Right atrium auricular region (tissue), 2 donors: ENCODE data around the gene RAB1A. TPM values are rescaled to one million over a fixed set of nuclear protein-coding genes. Genes with fewer than 3 reads are reported as not detected.
A peak's percentile ranks its signal among the peaks of the same experiment; 100 is the strongest.
"Not testable (repeated sequence)": the region's sequence is repeated elsewhere in the genome, so short reads cannot be mapped to it uniquely, and the experiment has no call there.

Experiments used
- DNase-seq: peaks from one replicate; pipeline ENCODE4 v3.0.0-alpha.2; 2019; ENCODE audit warnings: low spot score
- H3K27ac ChIP-seq, 2 donors: fragments of 200-600 bp; sonication (generic); 1 replicate in 1 of 2; 2 replicates in 1 of 2; pipeline ENCODE4 v1.5.1; 2016 to 2019
- H3K27me3 ChIP-seq, 2 donors: fragments of 200-600 bp; sonication (generic); one replicate each; pipeline versions ENCODE4 v1.5.1 to v1.6.0; 2017 to 2019
- H3K36me3 ChIP-seq: fragments of 200-600 bp; sonication (generic); one replicate; pipeline ENCODE4 v1.5.1; 2016
- H3K4me1 ChIP-seq, 2 donors: fragments of 200-600 bp; sonication (generic); one replicate each; pipeline versions ENCODE4 v1.5.1 to v1.6.0; 2017 to 2019
- H3K4me3 ChIP-seq, 2 donors: fragments of 200-600 bp; sonication (generic); 1 replicate in 1 of 2; 2 replicates in 1 of 2; pipeline ENCODE4 v1.5.1; 2017 to 2019; ENCODE audit warnings: mild to moderate bottlenecking in 1 of 2, moderate library complexity in 1 of 2
- H3K9me3 ChIP-seq, 2 donors: fragments of 200-600 bp; sonication (generic); one replicate each; pipeline ENCODE4 v1.5.1; 2019
- total RNA-seq, 2 donors: library from RNA; depleted of rRNA; stranded (reverse); fragments of >200 nt; gene quantifications; one replicate each; pipeline ENCODE4 v1.1.0, GENCODE V29; 2016
- TF ChIP-seq, protein P1 (sequence below), 2 donors: fragments of 200-600 bp; sonication (generic); IDR thresholded peaks; one replicate each; pipeline ENCODE4 v1.5.1; 2019; ENCODE audit warnings: antibody characterized with exemption in 2 of 2

The RAB1A gene
- total RNA-seq, 2 donors from 2014 or later: 69.6 to 73.8 TPM

DNA sequence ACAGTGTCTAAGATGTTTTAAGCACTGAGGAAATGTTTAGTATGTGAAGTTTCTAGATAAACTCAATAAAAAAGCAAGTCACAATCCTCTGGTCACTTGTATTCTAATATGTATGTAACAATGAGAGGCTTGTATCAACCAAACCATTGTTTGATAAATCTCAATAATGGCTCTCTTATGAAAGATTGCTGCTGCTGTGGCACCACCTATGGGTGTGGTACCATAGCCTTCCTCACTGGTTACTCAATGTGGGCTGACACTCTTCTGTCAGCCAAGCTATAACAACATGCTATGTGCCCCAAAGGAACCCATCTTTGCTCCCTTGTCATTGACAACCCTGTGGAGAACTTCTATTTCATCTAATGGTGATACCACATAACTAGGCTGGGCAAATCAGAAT, 12.6 kb upstream of the RAB1A start:
- no peaks in the 10 kb centered on the region for H3K36me3 ChIP-seq
- DNase-seq: no peak

DNA sequence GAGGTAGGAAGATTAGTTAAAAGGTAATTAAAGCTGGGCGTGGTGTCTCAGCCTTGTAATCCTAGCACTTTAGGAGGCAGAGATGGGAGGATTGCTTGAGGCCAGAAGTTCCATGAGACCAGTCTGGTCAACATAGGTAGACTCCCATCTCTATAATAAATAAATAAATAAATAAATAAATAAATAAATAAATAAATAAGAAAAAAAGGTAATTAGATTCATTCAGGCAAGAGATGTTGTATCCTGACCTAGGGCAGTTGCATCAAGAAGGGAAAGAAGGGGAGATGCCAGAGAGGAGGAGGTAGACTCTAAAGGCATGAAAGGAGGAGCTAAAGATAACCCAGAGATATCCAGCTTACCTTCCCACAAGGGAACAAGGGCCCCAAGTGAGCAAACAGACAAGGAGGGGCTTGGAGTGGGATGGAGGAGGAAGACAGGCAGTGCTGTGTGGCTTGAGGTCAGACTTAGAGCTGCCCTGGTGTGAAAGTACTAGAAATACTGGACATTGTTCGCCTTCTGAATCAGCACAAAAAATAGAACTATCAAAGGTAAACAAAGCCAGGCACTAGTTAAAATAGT, 7.4 kb upstream of the RAB1A start:
- TF ChIP-seq, protein P1, sequence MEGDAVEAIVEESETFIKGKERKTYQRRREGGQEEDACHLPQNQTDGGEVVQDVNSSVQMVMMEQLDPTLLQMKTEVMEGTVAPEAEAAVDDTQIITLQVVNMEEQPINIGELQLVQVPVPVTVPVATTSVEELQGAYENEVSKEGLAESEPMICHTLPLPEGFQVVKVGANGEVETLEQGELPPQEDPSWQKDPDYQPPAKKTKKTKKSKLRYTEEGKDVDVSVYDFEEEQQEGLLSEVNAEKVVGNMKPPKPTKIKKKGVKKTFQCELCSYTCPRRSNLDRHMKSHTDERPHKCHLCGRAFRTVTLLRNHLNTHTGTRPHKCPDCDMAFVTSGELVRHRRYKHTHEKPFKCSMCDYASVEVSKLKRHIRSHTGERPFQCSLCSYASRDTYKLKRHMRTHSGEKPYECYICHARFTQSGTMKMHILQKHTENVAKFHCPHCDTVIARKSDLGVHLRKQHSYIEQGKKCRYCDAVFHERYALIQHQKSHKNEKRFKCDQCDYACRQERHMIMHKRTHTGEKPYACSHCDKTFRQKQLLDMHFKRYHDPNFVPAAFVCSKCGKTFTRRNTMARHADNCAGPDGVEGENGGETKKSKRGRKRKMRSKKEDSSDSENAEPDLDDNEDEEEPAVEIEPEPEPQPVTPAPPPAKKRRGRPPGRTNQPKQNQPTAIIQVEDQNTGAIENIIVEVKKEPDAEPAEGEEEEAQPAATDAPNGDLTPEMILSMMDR (IDR thresholded peaks at IDR 0.05): no peak
- Histone ChIP-seq H3K9me3 (no peaks in the 10 kb centered on the region), H3K36me3 (no peaks in the 10 kb centered on the region), H3K4me1 (no peaks in the 10 kb centered on the region), H3K4me3 (no peak overlapping the region), H3K27ac (no peak overlapping the region), H3K27me3 (no peaks in the 10 kb centered on the region)
- no peak for DNase-seq

More for the DNA sequence above, 12.6 kb upstream of the RAB1A start:
- Histone ChIP-seq H3K4me3 (no peak overlapping the region), H3K4me1 (no peaks in the 10 kb centered on the region), H3K27ac (no peak overlapping the region), H3K27me3 (no peaks in the 10 kb centered on the region), H3K9me3 (no peaks in the 10 kb centered on the region)
- TF ChIP-seq, protein P1 (IDR thresholded peaks at IDR 0.05): peak in 1 of 2 donors; percentile 33

DNA sequence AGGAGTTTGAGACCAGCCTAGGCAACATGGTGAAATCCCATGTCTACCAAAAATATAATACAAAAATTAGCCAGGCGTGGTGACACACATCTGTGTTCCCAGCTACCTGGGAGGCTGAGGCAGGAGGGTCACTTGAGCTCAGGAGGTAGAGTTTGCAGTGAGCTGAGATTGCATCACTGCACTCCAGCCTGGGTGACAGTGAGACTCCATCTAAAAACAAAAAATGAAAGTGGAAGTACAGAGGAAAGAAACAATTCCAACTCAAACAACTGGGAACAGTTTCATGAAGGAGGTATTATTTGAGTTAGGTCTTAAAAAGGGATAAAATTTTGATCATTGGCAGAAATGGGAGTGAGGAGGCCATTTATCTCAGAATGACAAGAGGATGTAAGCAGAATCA, 6.3 kb upstream of the RAB1A start:
- TF ChIP-seq, protein P1 (IDR thresholded peaks at IDR 0.05): no peak
- Histone ChIP-seq H3K36me3 (no peaks in the 10 kb centered on the region), H3K4me3 (no peak overlapping the region), H3K27me3 (no peaks in the 10 kb centered on the region), H3K9me3 (no peaks in the 10 kb centered on the region), H3K4me1 (peaks cover 0 to 2% of the 10 kb centered on the region in 2 donors), H3K27ac (no peak overlapping the region)
- no peak for DNase-seq

DNA sequence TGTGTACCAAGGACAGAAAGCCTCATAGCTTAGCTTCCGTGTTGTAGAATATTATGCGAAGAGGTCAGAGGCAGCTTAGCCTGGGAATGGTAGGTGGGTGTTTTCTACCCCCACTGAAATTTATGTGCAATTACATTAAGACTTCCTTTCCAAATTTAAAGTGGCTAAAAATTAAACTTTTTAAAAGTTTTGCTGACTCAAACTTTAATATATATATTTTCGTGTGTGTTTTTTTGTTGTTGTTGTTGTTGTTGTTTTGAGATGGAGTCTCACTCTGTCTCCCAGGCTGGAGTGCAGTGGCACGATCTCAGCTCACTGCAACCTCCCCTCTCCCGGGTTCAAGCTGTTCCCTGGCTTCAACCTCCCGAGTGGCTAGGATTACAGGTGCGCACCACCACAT, 4.3 kb upstream of the RAB1A start:
- Histone ChIP-seq H3K9me3 (no peaks in the 10 kb centered on the region), H3K36me3 (no peaks in the 10 kb centered on the region), H3K4me3 (no peak overlapping the region), H3K27me3 (no peaks in the 10 kb centered on the region), H3K27ac (no peak overlapping the region), H3K4me1 (peaks cover 0 to 8% of the 10 kb centered on the region in 2 donors)
- DNase-seq: no peak
- TF ChIP-seq, protein P1 (IDR thresholded peaks at IDR 0.05): no peak

DNA sequence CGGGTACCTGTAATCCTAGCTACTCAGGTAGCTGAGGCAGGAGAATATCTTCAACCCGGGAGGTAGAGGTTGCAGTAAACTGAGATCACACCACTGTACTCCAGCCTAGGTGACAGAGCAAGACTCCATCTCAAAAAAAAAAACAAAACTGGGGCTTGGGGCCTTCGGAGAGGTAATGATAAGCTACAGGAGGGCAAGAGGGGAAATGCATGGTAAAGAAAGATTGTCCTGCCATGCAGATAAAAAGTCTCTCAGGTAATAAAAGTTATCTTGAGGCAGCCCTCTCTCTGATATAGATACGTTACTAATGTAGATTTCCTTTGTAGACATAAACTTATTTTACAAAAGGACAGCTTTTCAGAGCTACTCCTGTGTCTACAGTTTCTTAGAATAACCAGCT, 3.7 kb upstream of the RAB1A start:
- TF ChIP-seq, protein P1 (IDR thresholded peaks at IDR 0.05): no peak
- H3K4me1 ChIP-seq: peaks cover 0 to 11% of the 10 kb centered on the region in 2 donors
- H3K4me3 ChIP-seq: no peak overlapping the region
- no peak overlapping the region for H3K27ac ChIP-seq
- no peak for DNase-seq
- H3K36me3 ChIP-seq: no peaks in the 10 kb centered on the region
- no peaks in the 10 kb centered on the region for H3K27me3 ChIP-seq
- H3K9me3 ChIP-seq: no peaks in the 10 kb centered on the region

DNA sequence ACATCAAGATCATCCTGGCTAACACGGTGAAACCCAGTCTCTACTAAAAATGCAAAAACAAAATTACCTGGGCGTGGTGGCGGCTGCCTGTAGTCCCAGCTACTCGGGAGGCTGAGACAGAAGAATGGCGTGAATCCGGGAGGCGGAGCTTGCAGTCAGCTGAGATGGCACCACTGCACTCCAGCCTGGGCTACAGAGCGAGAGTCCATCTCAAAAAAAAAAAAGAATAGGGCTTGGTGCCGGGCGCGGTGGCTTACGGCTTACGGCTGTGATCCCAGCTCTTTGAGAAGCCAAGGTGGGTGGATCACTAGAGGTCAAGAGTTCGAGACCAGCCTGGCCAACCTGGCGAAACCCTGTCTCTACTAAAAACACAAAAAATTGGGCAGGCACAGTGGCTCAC, 3.0 kb upstream of the RAB1A start:
- H3K27me3 ChIP-seq, H3K27ac ChIP-seq, H3K4me3 ChIP-seq, DNase-seq, H3K36me3 ChIP-seq, H3K9me3 ChIP-seq: not testable (repeated sequence)
- peaks cover 0 to 18% of the 10 kb centered on the region in 2 donors for H3K4me1 ChIP-seq
